SIG-M5 treated with dmso at 0.1 percent for 504 hours (cell line): ENCODE results near the gene NR1H2.
"Not testable (repeated sequence)": the region's sequence is repeated elsewhere in the genome, so short reads cannot be mapped to it uniquely, and the experiment has no call there.

ENCODE experiments used
- DNase-seq: peaks from one replicate; lab custom pipeline; 2025; ENCODE audit not compliant: unreplicated experiment; lab: John Stamatoyannopoulos, UW

Gene NR1H2

GRCh38 chr19:50377517-50377916, 1.3 kb downstream of the NR1H2 start:
- no peak for DNase-seq

GRCh38 chr19:50378169-50378862, 2.1 kb downstream of the NR1H2 start:
- DNase-seq = no peak

GRCh38 chr19:50378863-50379236, 2.6 kb downstream of the NR1H2 start:
- no peak for DNase-seq

GRCh38 chr19:50379602-50380001, 3.3 kb downstream of the NR1H2 start:
- no peak for DNase-seq

GRCh38 chr19:50380137-50380536, 3.9 kb downstream of the NR1H2 start:
- DNase-seq = no peak

GRCh38 chr19:50380751-50381151, 4.5 kb downstream of the NR1H2 start:
- no peak for DNase-seq

GRCh38 chr19:50381881-50382729, 5.8 kb downstream of the NR1H2 start:
- DNase-seq = no peak

GRCh38 chr19:50383001-50383851, 7.0 kb downstream of the NR1H2 start:
- no peak for DNase-seq

GRCh38 chr19:50383852-50384684, 7.8 kb downstream of the NR1H2 start, which contains the start of gene POLD1:
Gene POLD1, plus strand, starts transcription at chr19:50384347. Its CDS starts 14,505 bp downstream, at chr19:50398852.
- peak; percentile 97 for DNase-seq

- peak; percentile 47 for DNase-seq
Measured at GRCh38 chr19:50384685-50385535, 8.7 kb downstream of the NR1H2 start.

GRCh38 chr19:50387176-50387867, 11.1 kb downstream of the NR1H2 start:
- DNase-seq = peak; percentile 73

- no peak for DNase-seq
Measured at GRCh38 chr19:50387868-50388245, 11.6 kb downstream of the NR1H2 start.

- DNase-seq = not testable (repeated sequence)
Measured at GRCh38 chr19:50390295-50390694, 14.0 kb downstream of the NR1H2 start.

GRCh38 chr19:50390952-50391351, 14.7 kb downstream of the NR1H2 start:
- DNase-seq = not testable (repeated sequence)

GRCh38 chr19:50392759-50393158, 16.5 kb downstream of the NR1H2 start:
- DNase-seq = no peak

GRCh38 chr19:50393589-50393988, 17.3 kb downstream of the NR1H2 start:
- DNase-seq = no peak

GRCh38 chr19:50394017-50394416, 17.8 kb downstream of the NR1H2 start:
- DNase-seq = no peak

- DNase-seq = no peak
Measured at GRCh38 chr19:50398675-50399367, 22.6 kb downstream of the NR1H2 start.
